ENCODE measurements around the gene RIN3.
A peak's percentile ranks its signal among the peaks of the same experiment; 100 is the strongest.

Gene RIN3

DNA sequence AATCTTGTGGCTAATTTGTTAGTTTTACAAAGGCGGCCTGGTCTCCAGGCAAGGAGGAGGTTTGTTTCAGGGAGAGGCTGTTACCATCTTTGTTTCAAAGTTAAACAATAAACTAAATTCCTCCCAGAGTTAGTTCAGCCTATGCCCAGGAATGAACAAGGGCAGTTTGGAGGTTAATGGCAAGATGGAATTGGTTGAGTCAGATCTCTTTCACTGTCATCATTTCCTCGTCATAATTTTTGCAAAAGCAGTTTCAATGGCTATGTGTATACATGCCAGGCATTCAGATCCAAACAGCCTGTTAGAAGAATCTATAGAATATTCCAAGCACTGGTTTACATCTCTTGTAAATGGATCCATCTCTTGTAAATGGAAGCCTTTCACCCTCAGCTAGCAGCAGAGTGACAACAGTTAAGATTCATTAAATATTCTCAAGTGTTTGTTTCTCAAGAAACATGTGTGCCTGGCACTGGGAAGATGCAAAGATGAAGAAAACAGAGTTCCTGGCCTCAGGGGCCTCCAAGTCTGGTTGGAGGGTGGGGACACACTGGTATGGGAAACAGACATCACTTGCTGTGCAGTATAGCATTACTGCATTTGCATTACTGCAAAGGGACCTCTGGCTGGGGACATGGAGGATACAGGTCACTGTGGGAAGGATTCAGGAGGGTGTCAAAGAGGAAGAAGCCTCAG is 65.8 kb downstream of the RIN3 start:
- DNase-seq = no peak

DNA sequence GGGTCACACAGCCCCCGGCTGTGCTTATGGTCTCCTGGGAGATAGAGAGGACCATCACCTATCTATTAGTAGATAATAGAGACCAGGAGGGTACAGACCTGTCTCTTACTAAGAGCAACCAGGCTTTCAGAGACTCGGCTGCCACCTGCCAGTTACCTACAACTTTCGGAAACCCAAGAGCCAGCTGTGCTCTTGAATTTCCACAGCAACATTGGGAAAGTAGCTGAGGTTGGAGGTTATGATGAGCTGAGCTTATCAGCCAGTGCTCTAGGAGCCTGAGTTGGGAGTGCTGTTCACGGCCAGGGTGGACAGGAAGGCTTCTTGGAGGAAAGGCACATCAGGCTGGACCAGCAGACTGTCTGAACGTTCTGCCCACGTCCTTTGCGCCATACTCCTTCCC is 67.6 kb downstream of the RIN3 start:
- DNase-seq = no peak

DNA sequence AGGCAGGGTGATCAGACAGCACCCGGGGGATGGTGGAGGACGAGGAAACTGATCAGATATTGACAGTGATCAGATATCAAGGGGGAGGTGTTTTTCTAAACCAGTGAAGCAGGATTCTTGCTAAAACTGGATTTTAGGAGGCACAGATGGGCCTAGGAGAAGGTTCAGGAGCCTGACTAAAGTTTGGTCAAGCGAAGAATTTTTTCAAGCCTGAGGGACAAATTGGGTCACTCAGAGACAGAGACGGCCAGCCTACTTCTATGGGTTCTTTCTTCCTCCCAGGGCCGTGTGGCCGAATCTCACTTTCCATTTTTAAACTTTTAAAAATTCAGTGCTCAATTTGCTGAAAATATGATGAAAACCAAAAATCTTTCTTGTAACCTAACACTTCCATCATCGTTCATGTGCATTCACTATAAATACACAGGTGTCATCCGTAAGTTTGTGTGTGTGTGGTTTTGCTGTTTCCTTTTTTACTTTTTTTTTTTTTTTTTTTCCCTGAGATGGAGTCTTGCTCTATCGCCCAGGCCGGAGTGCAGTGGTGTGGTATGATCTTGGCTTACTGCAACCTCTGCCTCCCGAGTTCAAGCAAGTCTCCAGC is 68.5 kb downstream of the RIN3 start:
- DNase-seq = no peak

DNA sequence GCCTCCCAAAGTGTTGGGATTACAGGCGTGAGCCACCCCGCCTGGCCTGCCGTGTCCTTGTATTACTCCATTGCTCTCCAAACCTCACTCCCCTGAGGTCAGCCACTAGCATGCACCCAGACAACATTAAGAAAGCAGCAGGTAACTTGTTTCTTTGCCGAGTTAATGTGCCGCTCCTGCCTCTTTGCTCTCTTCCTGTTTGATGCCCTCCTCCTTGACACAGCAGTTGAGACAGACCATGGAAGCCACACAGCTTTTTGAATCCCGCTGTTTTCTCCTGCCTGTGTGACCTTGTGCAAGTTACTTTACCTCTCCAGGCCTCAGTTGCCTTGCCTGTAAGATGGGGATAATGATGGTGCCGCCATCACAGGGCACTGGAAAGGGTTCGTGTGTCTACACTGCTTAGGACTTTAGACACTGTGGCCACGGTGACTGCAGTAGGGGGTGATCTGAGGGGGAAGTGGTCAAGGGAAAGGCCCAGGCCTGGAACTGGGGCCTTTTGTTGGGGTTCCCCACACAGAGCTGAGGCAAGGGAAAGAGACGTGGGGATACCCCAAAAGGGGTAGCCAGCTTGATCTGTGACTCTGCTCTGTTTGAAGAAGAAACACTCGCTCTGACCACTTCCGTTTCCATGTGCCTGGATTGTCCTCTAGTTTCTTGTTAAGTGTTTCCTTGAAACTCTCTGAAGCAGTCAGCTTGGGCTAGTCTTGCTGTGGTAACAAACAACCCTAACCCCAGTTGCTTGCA is 69.3 kb downstream of the RIN3 start:
- no peak for DNase-seq

DNA sequence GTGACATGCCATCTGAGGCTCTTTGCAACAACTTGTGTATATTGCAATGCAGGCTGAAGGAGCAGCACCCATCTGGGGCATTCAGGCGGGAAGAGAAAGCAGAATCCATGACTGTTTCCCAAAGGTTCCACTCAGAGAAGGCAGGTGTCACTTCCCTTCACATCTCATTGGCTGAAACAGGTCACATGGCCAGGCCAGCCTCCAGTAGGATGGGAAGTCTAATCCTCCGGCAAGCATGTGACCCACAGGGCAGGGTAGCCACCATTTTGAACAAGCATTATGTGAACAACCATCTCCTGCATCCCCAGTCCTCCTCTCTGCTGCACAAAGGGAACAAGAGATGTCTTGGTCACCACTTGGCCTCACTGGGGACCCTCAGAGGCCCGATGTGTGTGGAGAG is 70.6 kb downstream of the RIN3 start:
- no peak for DNase-seq

DNA sequence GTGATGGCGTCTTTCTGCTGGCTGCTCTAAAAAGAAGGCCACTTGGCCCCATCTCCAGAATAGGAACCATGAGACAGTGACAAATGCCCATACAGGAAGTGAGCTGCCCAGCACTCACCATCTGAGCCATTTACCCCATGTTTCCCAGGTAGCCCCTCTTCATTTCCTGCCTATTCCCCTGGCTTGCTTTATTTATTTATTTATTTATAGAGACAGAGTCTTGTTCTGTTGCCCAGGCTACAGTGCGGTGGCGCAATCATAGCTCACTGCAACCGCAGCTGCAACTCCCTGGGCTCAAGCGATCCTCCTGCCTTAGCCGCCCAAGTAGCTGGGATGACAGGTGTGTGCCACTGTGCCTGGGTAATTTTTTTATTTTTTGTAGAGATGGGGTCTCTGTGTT is 71.2 kb downstream of the RIN3 start:
- DNase-seq = no peak

DNA sequence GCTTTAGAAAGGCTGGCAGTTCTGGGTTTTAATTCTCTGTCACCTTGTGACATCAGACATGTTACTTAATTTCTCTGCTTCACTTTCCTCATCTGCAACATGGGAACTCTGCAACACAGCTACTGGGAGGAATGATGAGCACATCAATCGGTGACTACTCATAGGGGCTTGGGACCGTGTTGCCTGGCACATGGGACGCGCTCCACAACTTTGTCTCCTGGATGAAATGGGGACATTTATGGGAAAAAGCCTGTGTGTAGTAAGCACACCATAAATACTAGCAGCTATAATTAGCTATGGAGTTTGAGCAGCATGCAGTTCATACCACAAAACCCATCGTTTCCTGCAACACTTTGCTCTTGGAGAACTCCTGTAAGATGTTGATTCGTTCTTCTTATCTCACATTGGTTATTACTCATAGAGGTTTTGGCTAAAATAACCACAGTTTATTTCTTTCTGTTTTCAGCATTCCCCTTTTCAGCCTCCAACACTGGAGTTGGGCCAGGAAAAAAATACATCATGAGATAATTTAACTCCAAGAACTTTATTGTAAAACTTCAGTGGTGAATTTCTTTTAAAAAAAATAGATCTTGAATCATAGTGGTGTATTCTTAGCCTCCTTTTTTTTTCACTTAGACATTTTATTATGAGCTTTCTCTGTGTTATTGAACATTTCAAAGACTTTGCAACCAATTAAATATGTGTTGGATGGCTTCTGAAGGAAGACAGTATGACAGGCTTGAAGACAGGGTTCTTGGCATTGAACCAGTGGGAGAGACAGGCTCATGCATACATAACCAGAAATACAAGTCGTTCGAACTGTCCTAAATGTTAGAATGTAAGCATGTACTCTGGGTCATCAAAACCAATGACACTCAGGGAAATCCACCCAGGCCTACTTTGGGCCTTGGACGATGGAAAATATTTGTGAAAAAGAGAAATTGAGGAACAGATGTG is 72.7 kb downstream of the RIN3 start:
- DNase-seq = no peak

DNA sequence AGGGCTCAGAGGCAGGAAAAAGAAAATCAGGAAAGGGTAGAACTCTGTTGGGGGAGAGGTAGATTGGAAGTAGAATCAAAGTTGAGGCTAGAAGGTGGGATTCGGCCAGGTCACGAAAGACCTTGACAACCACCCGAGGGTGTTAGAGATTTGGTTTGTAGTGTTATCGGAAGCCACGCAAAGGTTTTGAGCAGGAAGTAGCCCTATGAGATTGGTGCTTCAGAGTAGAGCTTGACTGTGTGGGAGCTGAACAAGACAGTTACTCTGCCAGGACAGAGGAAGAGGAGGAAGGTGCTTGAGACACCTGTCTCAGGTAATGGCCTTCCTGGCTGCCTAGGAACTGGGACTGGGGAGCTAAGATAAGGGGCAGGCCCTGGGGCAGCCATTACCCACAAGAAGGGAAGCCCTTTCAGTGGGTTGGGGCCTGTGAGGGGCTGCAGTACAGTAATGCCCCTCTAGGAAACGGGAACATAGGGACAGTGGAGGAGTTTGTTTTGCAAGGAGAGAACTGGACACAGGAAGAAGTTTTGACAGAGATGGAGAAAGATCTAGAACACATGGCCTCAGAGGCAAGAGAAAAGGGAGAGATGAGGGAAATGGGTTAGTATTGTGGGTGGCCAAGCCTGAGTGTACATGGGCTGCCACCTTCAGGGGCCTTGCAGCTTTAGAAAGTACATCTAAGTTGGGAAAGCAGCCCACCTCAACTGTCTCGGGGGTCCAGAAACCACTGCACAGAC is 73.5 kb downstream of the RIN3 start:
- no peak for DNase-seq

DNA sequence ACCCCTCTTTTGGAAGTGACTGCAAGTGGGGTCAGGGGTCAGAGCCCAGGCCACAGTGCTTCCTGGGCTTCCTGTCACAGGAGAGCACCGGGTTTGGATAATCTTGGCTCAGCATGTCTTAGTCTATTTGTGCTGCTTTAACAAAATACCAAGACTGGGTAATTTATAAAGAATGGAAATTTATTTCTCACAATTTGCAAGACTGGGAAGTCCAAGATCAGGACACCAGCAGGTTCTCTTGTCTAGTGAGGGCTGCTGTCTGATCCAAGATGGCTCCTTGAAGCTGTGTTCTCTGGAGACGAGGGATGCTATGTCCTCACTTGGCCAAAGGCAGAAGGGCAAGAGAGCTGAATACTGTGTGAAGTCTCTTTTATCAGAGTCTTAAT is 74.1 kb downstream of the RIN3 start:
- DNase-seq = no peak

DNA sequence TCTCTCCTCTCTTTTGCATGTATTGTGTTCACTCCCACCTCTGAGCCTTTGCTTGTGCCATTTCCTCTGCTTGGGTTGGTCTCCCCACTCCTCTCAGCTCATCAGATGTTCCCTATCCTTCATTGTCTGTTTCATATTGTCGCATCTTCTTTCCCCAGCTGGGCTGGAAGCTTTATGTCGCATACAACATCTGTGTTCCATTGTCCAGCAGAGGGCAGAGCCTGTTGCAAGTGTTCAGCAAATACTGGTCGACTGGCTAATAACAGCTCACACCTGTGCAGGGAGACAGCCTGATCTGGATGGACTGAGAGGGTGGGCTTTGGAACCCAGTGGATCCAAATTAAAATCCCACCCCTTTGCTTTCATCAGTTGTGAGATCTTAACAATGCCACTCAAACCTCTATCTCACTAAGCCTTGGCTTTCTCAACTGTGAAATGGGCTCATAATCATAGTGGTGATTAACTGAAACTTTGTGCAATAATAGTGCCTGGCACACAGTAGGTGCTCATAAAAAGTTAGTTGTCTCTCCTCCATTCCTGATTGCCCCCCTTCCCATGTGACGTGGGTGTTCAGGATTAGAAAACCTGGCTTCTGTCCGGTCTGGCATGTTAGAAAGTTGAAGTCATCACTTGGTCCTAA is 75.8 kb downstream of the RIN3 start:
- no peak for DNase-seq

DNA sequence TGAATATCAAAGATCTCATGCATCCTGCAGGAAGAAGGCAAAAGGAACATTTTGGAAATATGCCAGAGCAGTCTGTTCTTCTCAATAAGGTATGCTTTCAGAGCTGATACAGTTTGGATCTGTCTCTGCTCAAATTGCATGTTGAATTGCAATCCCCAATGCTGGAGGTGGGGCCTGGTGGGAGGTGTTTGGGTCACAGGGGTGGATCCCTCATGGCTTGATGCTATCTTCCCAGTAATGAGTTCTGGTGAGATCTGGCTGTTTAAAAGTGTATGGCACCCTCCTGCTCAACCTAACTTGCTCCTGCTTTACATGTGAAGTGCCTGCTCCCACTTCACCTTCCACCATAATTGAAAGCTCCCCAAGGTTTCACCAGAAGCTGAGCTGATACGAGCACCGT is 76.6 kb downstream of the RIN3 start:
- DNase-seq = no peak

DNA sequence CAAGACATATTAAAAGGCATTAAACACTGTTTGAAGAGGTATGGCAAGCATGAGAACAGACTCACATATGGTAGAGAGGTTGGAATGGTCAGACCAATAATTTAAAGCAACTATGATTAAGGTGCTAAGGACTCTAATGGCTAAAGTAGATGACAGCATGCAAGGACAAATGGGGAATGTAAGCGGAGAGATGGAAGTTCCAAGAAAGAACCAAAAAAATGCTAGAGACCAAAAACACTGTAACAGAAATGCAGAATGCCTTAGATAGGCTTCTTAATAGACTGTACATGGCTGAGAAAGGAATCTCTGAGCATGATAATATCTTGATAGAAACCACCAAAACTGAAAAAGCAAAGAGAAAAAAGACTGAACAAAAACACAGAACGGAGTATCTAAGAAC is 77.4 kb downstream of the RIN3 start:
- DNase-seq = no peak

DNA sequence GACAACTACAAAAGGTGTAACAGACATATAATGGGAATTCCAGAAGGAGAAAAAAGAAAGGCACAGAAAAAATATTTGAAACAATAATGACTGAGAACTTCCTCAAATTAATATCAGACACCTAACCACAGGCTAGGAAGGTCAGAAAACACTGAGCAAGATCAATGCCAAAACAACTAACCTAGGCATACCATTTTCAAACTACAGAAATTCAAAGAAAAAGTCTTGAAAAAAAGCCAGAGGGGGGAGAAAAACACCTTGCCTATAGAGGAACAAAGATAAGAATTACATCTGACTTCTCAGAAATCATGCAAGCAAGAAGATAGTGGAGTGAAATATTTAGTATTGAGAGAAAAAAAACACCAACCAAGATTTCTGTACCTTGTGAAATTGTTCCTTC is 77.8 kb downstream of the RIN3 start:
- no peak for DNase-seq

DNA sequence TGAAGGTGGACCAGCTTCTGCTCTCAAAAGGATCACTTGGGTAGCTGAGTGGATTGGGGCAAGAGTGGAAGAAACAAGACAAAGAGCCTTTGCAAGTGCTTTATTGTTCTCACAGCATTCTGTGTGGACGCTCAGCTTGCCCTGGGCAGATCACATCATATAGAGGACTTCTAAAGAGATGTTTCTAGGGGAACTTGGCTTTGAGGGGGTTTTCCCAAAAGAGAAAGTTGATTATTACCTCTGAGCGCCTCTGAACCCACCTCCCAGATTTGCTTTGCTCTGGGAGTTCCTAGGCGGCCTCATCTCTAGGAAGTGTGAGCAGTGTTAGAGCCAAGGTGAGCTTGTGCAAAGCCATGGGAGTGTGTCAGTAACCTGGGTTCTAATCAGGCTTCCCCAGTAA is 81.7 kb downstream of the RIN3 start:
- DNase-seq = no peak

DNA sequence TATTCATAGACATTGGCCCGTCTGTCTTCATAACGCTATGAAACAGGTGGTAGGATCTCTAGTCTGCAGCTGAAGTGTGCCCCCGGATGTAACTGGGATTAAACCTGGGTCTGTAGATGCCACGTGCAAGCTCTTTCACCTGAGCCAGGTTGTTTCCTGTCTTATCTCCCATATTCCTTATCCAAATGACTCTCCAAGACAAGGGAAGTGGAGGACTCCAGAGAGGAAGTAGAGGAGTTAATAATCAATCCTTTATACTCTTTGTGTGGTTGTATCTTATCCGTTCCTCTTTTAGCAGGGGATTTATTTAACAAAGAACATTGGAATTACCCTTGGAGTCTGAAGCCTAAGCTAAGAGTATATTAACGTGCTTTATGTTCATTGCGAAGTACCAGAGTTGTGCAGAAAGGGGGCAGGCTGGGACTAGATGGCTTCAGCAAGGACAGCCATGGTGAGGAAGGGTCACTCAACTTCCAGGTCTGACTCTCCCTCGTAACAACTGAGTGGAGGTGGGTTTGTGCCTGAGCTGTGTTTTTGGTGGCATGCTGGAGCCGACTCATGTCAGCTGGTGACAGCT is 82.8 kb downstream of the RIN3 start:
- DNase-seq = peak; percentile 33

DNA sequence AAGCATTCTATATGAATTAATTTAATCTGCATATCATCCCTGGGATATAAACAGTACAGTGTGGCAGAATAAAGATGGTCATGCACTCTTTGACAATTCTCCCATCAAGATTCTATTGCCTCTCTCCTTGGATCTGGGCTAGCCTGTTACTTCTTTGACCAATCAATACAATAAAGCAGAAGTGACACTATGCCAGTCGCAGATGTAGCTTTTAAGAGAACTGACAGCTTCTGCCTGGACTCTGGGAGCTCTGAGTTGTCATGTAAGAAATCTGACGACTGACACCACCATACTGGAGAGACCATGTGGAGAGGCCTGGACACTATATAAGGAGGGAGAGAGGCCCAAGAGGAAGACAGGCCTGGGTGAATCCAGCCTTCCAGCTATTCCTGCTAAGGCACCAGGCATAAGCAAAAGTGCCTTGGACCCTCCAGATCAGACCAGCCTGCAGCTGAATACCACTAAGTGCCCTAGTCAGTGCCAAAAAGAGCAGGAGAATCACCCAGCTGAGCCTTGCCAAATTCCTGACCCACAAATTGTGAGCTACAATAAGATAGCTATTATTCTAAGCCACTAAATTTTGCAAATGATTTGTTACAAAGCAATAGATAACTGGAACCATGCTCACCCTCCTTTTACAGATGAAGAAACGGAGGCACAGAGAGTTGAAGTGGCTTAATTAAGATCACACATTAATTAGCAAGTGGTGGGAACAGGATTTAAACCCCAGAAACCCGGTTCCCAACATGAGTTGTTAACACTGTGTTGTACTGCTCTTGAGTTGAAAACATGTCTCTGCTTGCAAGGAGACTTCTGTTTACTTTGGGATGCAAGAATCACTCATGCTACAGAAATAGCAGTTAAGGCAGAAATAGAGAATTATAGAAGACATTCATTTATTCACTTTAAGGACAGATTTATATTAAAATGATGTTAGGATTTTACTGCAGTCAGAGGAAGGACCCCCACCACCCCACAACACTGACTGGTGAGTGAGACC is 84.6 kb downstream of the RIN3 start:
- DNase-seq = no peak

DNA sequence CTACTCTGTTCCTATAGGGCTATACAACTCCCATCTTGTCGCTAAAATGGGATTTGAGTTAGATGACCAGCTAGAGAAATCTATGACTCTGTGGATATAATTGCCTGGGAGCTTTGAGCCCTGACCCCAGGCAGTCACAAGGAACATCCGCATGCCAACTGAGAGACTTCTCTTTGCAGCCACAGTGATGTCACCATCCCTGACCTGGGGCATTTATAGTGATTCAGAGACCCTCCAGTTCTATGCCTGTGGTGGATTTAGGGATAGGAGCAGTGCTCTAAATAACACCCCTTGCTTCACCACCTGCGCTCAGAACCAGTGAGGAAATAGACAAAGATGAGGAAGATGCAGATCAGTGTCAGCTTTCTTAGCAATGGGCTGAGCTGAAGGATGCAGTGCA is 86.2 kb downstream of the RIN3 start:
- no peak for DNase-seq

DNA sequence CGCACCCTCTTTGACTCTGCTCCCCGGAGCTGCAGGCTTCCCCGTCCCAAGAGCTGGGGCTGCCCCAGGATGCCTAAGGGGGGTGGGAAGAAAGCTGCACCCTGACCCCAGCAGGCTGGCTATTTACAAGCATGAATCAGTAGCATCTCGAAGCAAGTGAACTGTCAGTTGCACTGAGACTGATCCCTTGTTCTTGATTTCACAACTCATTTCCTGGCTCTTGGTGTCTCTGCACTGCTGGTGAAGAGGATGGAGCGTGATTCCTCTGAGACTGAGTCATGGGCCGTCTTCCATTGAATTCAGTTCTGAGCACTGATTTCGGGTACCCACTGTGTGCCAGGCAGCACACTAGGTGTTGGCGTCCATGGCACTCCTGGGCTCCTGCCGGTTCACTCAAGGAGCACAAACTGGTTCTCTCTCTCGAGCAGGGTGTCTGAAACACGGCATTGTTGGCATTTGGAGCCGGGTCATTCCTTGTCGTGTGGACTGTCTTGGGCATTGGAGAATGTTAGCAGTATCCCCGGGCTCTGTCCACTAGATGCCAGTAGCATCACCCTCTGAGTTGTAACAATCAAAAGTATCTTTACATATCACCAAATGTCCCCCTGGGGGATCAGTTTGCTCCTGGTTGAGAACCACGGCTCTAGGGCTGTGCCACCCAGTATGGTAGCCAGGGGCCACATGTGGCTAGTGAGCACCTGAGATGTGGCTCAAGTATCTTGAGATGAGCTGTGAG is 86.9 kb downstream of the RIN3 start:
- no peak for DNase-seq

DNA sequence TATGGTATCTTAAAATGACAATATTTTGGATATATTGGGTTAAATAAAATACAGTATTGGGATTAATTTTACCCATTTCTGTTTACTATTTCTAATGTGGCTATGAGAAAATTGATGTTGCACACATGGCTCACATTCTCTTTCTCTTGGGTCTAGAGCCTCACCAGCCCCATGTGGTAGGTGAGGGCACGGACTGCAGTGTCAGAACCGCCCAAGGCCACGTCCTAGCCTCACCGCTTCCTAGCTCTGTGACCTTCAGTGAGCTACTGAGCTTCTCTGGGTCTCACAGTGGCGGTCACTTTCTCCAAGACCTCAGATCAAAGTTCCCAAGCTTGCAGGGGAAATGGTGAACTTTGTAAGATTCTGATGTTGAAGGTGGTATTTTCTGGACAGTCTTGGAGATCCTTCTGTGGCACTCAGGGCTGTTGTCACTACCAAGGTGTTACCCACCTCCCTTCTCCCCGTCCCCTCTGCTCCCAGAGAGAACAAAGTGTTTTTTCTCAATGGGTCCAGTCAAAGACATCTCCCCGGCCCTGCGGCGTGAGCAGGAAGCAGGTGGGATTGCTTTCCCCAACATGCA is 87.6 kb downstream of the RIN3 start:
- no peak for DNase-seq

All from activated CD8-positive, alpha-beta memory T cell treated with anti-CD3 and anti-CD28 coated beads, Interleukin-2, amount 50 U/mL, for 48 hours (primary cell).